ENCODE results near the gene USP48.
"Not testable (repeated sequence)": the region's sequence is repeated elsewhere in the genome, so short reads cannot be mapped to it uniquely, and the experiment has no call there.

GRCh38 chr1:21826694-21827093 lies 43.7 kb upstream of the USP48 start:
- TF ChIP-seq SP1 (IDR thresholded peaks at IDR 0.05); BHLHE40 (IDR thresholded peaks at IDR 0.05; ENCODE audit: borderline replicate concordance); ELF4 (IDR thresholded peaks at IDR 0.05); NFRKB (IDR thresholded peaks at IDR 0.05); FOXA1 (IDR thresholded peaks at IDR 0.05); FOXM1 (IDR thresholded peaks at IDR 0.05; ENCODE audit: borderline replicate concordance); SUZ12 (IDR thresholded peaks at IDR 0.05); LEF1 (IDR thresholded peaks at IDR 0.05; ENCODE audit: borderline replicate concordance); HDGF (IDR thresholded peaks at IDR 0.05; ENCODE audit: borderline replicate concordance): not testable (repeated sequence)
- TF ChIP-seq, protein P1, sequence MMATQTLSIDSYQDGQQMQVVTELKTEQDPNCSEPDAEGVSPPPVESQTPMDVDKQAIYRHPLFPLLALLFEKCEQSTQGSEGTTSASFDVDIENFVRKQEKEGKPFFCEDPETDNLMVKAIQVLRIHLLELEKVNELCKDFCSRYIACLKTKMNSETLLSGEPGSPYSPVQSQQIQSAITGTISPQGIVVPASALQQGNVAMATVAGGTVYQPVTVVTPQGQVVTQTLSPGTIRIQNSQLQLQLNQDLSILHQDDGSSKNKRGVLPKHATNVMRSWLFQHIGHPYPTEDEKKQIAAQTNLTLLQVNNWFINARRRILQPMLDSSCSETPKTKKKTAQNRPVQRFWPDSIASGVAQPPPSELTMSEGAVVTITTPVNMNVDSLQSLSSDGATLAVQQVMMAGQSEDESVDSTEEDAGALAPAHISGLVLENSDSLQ (IDR thresholded peaks at IDR 0.05), result not testable (repeated sequence)
